T47D (cell line): ENCODE results near the gene TCP11.
"Not testable (repeated sequence)": the region's sequence is repeated elsewhere in the genome, so short reads cannot be mapped to it uniquely, and the experiment has no call there.

Experiments used
- DNase-seq, 2 experiments: peaks; one replicate each; pipeline versions ENCODE4 v3.0.0 to v3.0.0-alpha.2; 2011 to 2012; ENCODE audit warnings: low read depth in 1 of 2, low spot score in 1 of 2
- JUND ChIP-seq: IDR thresholded peaks from 2 replicates; pipeline ENCODE4 v1.6.1; 2012; ENCODE audit warnings: low read depth
- in situ Hi-C: cut with HindIII; loops from 2 replicates; pipeline ENCODE4 v1.10.0; 2016; ENCODE audit warnings: low sequenced_read_pairs, low pct_unique_long_range_greater_than_20kb

Gene TCP11

DNA sequence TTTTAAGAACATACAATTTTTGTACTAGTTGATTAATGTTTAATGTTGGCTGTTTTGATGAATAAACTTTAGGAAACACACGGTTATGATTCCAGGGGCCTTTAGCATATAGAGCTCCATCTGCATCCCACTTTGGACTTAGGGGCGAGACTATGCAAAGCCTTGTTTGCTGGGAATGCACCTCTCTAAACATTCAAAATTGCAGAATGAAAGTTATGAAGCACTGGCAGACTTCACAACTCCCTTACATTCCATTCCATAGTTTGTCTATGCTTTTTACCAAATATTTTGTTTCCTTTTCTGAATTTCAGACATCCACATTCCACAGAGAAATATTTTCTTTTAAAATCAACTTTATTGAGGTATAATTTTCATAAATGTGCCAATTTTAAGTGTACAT, 10.3 kb upstream of the TCP11 start:
- no peak for TF ChIP-seq JUND
- no peak for DNase-seq
- in situ Hi-C loops, result no loop called here

DNA sequence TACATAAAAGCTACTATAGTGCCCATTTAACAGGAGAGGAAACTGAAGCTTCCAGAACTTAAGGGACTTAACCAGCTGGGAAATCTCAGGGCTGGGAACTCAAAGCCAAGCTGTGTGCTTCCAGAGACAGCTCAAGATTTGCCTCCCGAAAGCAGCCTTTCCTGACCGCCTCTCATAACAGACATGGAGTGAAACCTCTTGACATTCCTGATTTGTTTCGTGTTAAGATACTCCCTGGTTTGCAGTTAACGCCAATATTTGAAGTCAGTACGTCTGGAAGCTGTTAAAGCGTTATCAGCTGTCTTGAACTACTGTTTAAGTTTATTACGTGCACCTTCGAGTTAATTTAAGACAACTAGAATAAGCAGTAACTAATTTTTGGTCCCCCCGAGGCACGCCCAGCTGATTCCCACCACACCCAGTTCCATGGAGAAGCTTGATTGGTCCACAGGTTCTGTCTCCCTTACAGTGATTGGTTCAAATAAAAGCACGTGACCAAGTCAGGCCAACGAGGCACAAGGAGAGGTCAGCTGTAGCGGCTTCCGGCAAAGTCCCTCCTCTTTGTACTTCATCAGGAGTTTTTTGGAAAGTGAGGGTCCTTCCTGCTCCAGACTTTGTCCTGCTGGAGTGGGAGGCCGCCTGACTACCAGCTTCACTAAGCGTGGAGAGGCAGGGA, 8.9 kb upstream of the TCP11 start:
- in situ Hi-C loops, result no loop called here
- no peak for TF ChIP-seq JUND

GRCh38 chr6:35148167-35148741, 7.1 kb upstream of the TCP11 start:
- TF ChIP-seq JUND, result no peak
- no peak for DNase-seq
- in situ Hi-C loops, result no loop called here

More for the DNA sequence above, 8.9 kb upstream of the TCP11 start:
- DNase-seq, result no peak

GRCh38 chr6:35147486-35147885, 6.3 kb upstream of the TCP11 start:
- in situ Hi-C loops, result no loop called here
- DNase-seq, result no peak
- TF ChIP-seq JUND, result no peak

DNA sequence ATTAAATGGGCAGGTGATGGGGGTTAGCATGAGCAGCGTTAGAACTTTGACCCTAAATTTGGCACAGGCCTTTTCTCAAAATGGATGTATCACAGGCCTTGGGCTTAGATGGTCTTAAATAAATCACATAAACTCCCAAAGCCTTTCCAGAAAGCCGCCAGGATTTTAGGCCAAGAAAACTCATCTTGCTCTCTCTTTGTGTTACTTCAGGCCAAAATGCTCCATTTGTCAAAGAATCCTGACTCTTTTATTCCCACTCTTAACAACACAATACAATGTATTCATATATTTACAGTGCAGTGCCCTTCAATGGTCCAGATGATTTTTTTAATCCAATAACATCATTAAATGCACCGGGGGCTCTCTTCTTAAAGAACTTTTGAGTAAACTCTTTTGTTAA, 5.9 kb upstream of the TCP11 start:
- DNase-seq, result no peak
- no peak for TF ChIP-seq JUND
- in situ Hi-C loops, result no loop called here

DNA sequence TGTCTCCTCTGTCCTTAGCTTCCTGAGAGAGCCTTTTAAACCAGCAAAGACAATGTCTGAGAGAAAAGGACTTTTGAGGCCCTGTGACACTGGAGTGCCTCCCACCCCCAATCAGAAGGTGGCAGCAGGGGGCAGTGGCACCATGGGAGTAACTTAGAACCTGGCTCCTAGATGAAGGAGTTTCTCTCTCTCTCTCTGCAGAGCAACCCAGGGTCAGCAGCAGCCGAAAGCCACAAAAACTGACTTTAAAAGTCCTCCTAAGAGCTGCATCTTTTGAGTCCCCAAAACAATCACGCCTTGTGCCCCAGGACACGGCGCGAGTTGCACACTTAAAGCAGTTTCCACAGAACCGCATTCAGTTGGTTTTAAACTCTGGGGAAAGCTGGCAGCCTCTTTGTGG, 5.3 kb upstream of the TCP11 start:
- in situ Hi-C loops, result no loop called here
- DNase-seq, result peak; percentile 56 to 79

GRCh38 chr6:35145757-35146156, 4.6 kb upstream of the TCP11 start:
- in situ Hi-C loops, result no loop called here
- DNase-seq, result no peak

More for the DNA sequence above, 5.3 kb upstream of the TCP11 start:
- TF ChIP-seq JUND, result no peak

GRCh38 chr6:35142588-35143569, 1.7 kb upstream of the TCP11 start:
- TF ChIP-seq JUND, result no peak
- in situ Hi-C loops, result no loop called here
- no peak for DNase-seq

More at GRCh38 chr6:35145757-35146156, 4.6 kb upstream of the TCP11 start:
- no peak for TF ChIP-seq JUND

DNA sequence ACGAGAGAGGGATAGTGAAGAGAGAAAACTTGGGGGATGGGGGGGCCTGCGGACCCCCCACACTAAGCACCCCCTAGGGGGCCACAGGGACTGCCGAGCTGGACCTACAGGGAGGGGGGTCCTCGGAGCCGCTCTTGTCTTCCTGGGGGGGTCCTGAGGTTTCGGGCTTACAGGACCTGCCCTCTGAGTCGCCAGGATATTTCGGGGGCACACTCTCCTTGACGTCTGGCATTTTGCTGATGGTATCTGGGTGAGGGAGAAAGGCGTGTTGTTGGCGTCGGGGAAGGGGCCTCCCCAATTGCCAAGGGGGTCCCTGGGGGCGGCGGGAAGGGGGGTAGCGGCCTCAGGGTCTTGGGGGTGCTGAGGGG, 516 bp downstream of the TCP11 start:
- in situ Hi-C loops, result no loop called here
- no peak for DNase-seq
- TF ChIP-seq JUND, result no peak

DNA sequence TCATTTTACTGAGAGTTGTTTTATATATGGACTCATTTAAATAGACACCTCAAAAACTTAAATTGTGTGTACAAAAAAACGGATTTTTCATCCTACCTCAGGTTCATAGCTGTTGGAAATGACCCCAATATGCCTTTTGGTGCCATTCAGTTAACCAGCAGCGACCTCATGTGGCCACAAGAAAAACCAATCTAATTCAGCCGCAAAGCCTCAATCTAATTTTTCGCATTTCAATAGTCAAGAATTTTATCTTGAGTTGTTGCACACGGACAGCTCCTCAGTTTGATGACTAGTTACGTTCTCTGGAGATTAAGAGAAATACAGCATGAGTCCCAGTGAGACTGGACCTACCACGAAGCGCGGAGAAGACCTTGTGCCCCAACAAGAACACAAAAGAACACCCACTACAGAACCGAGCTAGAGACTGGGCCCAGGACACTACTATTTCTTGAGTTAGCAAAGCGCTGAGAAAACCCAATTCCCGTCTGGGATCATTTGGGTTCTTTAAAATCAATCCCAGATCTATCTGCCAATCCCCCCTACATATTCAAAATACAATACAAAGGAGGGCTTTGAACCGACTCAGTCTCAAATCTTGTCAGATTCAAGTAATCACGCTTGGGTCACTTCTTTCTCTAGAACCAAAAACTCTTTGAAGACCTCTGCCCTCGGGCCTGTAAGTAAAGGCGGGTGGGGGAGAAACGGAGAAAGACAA, 1.1 kb downstream of the TCP11 start:
- in situ Hi-C loops, result no loop called here

DNA sequence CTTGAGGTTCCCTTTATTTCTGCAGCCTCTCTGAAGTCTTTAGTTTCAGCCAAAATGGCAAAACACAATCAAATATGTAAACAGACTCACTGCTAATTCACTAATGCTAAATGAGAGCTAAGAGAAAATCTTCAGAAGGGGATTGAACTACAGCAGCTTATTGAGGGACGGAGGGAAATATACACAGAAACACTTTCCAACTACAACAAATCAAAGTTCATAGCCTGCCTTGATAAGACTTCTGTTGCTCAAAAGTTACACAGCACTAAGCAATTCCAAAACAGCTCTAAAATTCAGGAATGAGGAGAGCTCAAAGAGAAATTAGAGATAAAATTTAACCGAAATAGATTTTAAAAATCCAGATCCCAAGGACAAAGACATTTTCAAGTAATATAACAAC, 1.7 kb downstream of the TCP11 start:
- no peak for DNase-seq
- no peak for TF ChIP-seq JUND
- in situ Hi-C loops, result no loop called here

More for the DNA sequence above, 1.1 kb downstream of the TCP11 start:
- no peak for TF ChIP-seq JUND
- DNase-seq, result peak in 1 of 2 experiments; percentile 70

GRCh38 chr6:35138191-35138590, 2.9 kb downstream of the TCP11 start:
- in situ Hi-C loops, DNase-seq: not testable (repeated sequence)
